ENCODE measurements around the gene DPH1.

Gene DPH1

GRCh38 chr17:2050300-2051060, 20.5 kb downstream of the DPH1 start:
- peak in 1 of 3 experiments; percentile 71 for DNase-seq (ENCODE audit: low read depth in 3 of 3)

GRCh38 chr17:2051061-2051932, 21.3 kb downstream of the DPH1 start:
- DNase-seq (ENCODE audit: low read depth in 3 of 3): no peak

DNA sequence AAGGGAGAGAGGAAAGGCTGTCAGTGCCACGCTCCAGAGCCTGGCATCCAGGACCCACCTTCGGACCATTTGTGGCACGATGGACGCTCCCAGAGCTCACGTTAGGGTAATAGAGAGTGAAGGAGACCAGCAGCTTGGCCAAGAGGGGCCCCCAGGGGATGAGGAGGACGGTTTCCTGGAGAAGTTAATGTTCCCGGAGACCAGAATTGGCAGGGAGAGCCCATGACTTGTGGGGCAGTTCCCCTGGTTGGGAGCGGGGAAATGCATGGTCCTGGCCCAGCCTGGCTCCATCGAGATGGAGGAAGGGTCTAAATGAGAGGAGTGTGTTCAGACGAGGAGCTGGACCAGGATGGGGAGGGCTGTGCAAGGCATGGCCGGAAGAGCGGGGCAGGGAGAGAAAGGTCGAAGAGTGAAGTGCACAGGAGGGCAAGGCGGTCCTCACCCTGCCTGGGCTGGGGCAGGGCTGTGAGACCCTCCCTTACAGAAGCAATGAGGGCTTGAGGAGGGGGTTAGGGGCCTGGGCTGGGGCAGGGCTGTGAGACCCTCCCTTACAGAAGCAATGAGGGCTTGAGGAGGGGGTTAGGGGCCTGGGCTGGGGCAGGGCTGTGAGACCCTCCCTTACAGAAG, 22.1 kb downstream of the DPH1 start:
- DNase-seq (ENCODE audit: low read depth in 3 of 3): no peak

- DNase-seq (ENCODE audit: low read depth in 3 of 3): peak in 2 of 3 experiments; percentile 56 to 79
These were observed 23.7 kb downstream of the DPH1 start for GRCh38 chr17:2053380-2054261.

- no peak for DNase-seq (ENCODE audit: low read depth in 3 of 3)
These were observed 24.2 kb downstream of the DPH1 start for GRCh38 chr17:2054262-2054511.

- DNase-seq (ENCODE audit: low read depth in 3 of 3): peak in 2 of 3 experiments; percentile 56 to 74
These were observed 24.7 kb downstream of the DPH1 start, which contains the start of gene HIC1 for GRCh38 chr17:2054512-2055291. HIC1 (plus strand) TSS chr17:2055103; CDS start chr17:2056691, 1,588 bp downstream.

DNA sequence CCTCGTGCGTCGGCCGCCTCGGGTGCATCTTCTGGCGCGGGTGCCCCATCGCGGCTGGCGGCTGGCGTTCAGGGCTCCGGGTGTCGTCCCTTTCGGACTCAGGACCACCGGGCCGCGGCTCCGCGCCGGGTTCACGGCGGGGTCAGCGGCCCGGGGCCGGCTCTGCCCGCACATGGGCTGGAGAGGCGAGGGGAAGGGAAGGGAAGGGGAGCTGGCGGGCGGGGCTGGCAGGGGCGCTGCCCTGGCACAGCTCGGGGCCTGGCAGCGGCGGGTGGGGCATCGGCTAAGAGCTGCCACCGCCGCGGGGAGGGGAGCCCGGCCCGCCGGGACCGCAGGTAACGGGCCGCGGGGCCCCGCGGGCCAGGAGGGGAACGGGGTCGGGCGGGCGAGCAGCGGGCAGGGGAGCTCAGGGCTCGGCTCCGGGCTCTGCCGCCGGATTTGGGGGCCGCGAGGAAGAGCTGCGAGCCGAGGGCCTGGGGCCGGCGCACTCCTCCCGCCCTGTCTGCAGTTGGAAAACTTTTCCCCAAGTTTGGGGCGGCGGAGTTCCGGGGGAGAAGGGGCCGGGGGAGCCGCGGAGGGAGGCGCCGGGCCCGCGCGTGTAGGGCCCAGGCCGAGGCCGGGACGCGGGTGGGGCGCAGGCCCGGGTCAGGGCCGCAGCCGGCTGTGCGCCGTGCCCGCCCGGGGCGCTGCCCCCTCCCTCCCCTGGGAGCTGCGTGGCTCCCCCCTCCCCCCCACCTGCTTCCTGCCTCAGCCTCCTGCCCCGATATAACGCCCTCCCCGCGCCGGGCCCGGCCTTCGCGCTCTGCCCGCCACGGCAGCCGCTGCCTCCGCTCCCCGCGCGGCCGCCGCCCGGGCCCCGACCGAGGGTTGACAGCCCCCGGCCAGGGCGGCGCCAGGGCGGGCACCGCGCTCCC, 25.6 kb downstream of the DPH1 start:
- peak in 1 of 3 experiments; percentile 50 for DNase-seq (ENCODE audit: low read depth in 3 of 3)

GRCh38 chr17:2056206-2057174, 26.5 kb downstream of the DPH1 start:
- peak in 1 of 3 experiments; percentile 47 for DNase-seq (ENCODE audit: low read depth in 3 of 3)

- no peak for DNase-seq (ENCODE audit: low read depth in 3 of 3)
These were observed 27.3 kb downstream of the DPH1 start for GRCh38 chr17:2057175-2057759.

GRCh38 chr17:2057760-2058585, 28.0 kb downstream of the DPH1 start:
- DNase-seq (ENCODE audit: low read depth in 3 of 3): no peak

DNA sequence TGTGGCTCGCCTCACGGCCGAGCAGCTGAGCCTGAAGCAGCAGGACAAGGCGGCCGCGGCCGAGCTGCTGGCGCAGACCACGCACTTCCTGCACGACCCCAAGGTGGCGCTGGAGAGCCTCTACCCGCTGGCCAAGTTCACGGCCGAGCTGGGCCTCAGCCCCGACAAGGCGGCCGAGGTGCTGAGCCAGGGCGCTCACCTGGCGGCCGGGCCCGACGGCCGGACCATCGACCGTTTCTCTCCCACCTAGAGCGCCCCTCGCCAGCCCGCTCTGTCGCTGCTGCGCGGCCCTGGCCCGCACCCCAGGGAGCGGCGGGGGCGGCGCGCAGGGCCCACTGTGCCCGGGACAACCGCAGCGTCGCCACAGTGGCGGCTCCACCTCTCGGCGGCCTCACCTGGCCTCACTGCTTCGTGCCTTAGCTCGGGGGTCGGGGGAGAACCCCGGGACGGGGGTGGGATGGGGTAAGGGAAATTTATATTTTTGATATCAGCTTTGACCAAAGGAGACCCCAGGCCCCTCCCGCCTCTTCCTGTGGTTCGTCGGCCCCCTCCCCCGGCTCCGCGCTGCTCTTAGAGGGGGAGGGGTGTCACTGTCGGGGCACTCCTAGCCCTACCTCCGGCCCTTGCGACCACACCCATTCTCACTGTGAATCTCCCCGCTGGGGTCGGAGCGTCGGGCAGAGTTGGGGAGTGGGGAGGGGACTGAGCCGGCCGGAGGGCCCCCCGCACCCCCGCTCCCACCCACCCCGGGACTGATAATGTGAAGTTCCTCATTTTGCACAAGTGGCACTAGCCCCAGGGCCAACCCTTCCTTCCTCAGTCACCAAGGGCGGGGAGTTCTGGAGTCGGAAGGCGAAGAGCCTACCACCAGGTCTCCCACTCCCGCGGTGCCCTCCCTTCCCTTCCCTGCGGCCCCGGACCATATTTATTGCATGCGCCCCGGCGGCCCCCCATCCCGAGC, 28.9 kb downstream of the DPH1 start:
- DNase-seq (ENCODE audit: low read depth in 3 of 3): peak in 1 of 3 experiments; percentile 72

DNA sequence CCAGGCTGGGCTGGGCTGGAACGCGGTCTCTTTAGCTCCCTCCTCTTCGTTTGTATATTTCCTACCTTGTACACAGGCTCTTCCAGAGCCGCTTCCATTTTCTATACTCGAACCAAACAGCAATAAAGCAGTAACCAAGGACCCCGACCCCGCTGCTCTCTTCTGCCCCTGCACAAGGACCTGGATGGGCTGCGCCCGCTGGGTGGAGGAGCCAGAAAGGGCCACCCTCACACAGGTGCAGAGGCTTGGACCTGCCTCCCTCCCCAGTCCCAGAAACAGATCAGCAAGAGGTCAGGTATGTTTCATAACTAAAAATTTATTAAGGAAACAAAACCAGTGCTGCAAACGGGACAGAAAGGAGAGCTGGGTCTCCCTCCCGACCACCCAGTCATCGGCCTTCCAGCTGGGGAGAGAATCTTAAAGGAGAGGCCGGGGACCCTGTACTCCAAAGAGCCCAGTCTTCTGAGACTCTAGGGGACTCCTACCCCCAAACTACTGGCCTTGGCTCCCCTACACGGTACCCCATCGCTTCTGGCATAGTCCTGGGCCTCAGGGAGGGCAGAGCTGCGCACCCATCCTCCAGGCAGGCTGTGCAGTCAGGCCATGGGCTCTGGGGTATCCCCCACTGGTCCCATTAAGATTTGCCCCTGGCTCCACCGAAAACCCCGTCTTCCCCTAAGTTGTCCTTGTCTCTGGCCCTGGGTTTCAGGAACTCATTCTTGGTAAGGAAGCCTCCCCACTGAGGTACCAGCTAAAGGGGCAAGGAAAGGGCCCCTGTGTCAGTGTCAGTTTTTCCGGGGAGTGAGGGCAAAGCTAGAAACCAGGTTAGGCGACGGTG, 29.8 kb downstream of the DPH1 start:
- DNase-seq (ENCODE audit: low read depth in 3 of 3): no peak

DNA sequence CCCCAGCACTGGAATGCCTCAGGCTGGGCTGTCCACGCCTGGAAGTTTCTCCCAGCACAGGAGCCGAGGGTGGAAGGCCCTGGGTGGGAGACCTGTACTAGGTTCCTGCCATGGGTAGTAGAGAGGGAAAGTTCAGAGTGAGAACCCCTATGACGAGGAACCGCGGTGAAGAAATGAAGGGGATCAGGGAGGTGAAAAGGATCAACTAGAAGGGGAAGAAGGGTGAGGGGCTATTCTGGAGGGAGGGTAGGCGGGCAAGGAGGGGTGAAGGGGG, 30.4 kb downstream of the DPH1 start:
- DNase-seq (ENCODE audit: low read depth in 3 of 3): no peak

- DNase-seq (ENCODE audit: low read depth in 3 of 3): no peak
These were observed 30.9 kb downstream of the DPH1 start for GRCh38 chr17:2060681-2061440.

Measured in stimulated activated CD4-positive, alpha-beta T cell treated with anti-CD3 and anti-CD28 coated beads, TNF-alpha, amount 100 ng/mL, for 24 hours (primary cell).